Measurements from ENCODE around the gene DTX1. TPM values are rescaled to one million over a fixed set of nuclear protein-coding genes. Genes with fewer than 3 reads are reported as not detected.
"Not testable (repeated sequence)": the region's sequence is repeated elsewhere in the genome, so short reads cannot be mapped to it uniquely, and the experiment has no call there.

Gene DTX1
- total RNA-seq, 2 donors from 2014 or later, result 0.41 to 1.3 TPM

GRCh38 chr12:113136990-113137511, 80.5 kb downstream of the DTX1 start:
- no peak for ATAC-seq (ENCODE audit: insufficient number of reproducible peaks, low FRiP score, low read depth)
- H3K27me3 ChIP-seq (replicated peaks; ENCODE audit: insufficient read depth), result no peaks in the 10 kb centered on the region

GRCh38 chr12:113137861-113138783, 81.6 kb downstream of the DTX1 start:
- Histone ChIP-seq H3K9me3 (no peaks in the 10 kb centered on the region), H3K4me1 (ENCODE audit: control insufficient read depth in 1 of 2, low read depth in 2 of 2) (peaks cover 0 to 3% of the 10 kb centered on the region in 2 donors), H3K36me3 (no peaks in the 10 kb centered on the region), H3K27me3 (replicated peaks; ENCODE audit: insufficient read depth) (no peaks in the 10 kb centered on the region), H3K27ac (no peak overlapping the region), H3K4me3 (no peak overlapping the region)
- TF ChIP-seq CTCF (IDR thresholded peaks at IDR 0.05), result no peak
- no peak for ATAC-seq (ENCODE audit: insufficient number of reproducible peaks, low FRiP score, low read depth)
- no peak for DNase-seq (ENCODE audit: low spot score)

More at GRCh38 chr12:113136990-113137511, 80.5 kb downstream of the DTX1 start:
- H3K4me3 ChIP-seq, result no peak overlapping the region
- no peaks in the 10 kb centered on the region for H3K9me3 ChIP-seq
- peaks cover 0 to 3% of the 10 kb centered on the region in 2 donors for H3K4me1 ChIP-seq (ENCODE audit: control insufficient read depth in 1 of 2, low read depth in 2 of 2)
- H3K27ac ChIP-seq, result no peak overlapping the region
- no peak for DNase-seq (ENCODE audit: low spot score)
- H3K36me3 ChIP-seq, result no peaks in the 10 kb centered on the region
- no peak for TF ChIP-seq CTCF (IDR thresholded peaks at IDR 0.05)

- no peak for DNase-seq (ENCODE audit: low spot score)
- no peaks in the 10 kb centered on the region for H3K27me3 ChIP-seq (replicated peaks; ENCODE audit: insufficient read depth)
- ATAC-seq (ENCODE audit: insufficient number of reproducible peaks, low FRiP score, low read depth), result no peak
- H3K4me3 ChIP-seq, result no peak overlapping the region
- H3K4me1 ChIP-seq (ENCODE audit: control insufficient read depth in 1 of 2, low read depth in 2 of 2), result peaks cover 0 to 3% of the 10 kb centered on the region in 2 donors
- H3K27ac ChIP-seq, result no peak overlapping the region
- H3K36me3 ChIP-seq, result no peaks in the 10 kb centered on the region
- no peak for TF ChIP-seq CTCF (IDR thresholded peaks at IDR 0.05)
- no peaks in the 10 kb centered on the region for H3K9me3 ChIP-seq
These were observed 82.3 kb downstream of the DTX1 start for GRCh38 chr12:113138826-113139225.

- Histone ChIP-seq H3K4me3 (no peak overlapping the region), H3K36me3 (no peaks in the 10 kb centered on the region), H3K27ac (no peak overlapping the region), H3K4me1 (ENCODE audit: control insufficient read depth in 1 of 2, low read depth in 2 of 2) (peaks cover 0 to 3% of the 10 kb centered on the region in 2 donors), H3K9me3 (no peaks in the 10 kb centered on the region), H3K27me3 (replicated peaks; ENCODE audit: insufficient read depth) (no peaks in the 10 kb centered on the region)
- no peak for TF ChIP-seq CTCF (IDR thresholded peaks at IDR 0.05)
- ATAC-seq (ENCODE audit: insufficient number of reproducible peaks, low FRiP score, low read depth) (no peak), DNase-seq (ENCODE audit: low spot score) (no peak)
These were observed 84.2 kb downstream of the DTX1 start for GRCh38 chr12:113140706-113141105.

GRCh38 chr12:113141716-113142115, 85.2 kb downstream of the DTX1 start:
- H3K4me1 ChIP-seq (ENCODE audit: control insufficient read depth in 1 of 2, low read depth in 2 of 2); H3K27me3 ChIP-seq (replicated peaks; ENCODE audit: insufficient read depth); H3K36me3 ChIP-seq; H3K4me3 ChIP-seq; H3K27ac ChIP-seq; ATAC-seq (ENCODE audit: insufficient number of reproducible peaks, low FRiP score, low read depth); H3K9me3 ChIP-seq; DNase-seq (ENCODE audit: low spot score): not testable (repeated sequence)

Measured in thoracic aorta (tissue), 2 donors.